HCT116 (cell line): ENCODE data around the gene CATSPERD. TPM values are rescaled to one million over a fixed set of nuclear protein-coding genes. Genes with fewer than 3 reads are reported as not detected.

Experiments used
- ATAC-seq: fragments of 200-7000 bp; cut with Tn5 transposase; 2 replicates; pipeline ENCODE4 v1.9.1; 2020; ENCODE audit warnings: mild to moderate bottlenecking, moderate library complexity
- BruUV-seq: library from RNA; stranded (reverse); fragments of 400-500 nt; replicated peaks from 2 replicates; lab custom pipeline; 2021; lab: Mats Ljungman, UMichigan
- CTCF ChIA-PET: fragments of 300-600 bp; sonication (Branson Sonifier 250); formaldehyde crosslinking; loops from one replicate; lab custom pipeline; 2021; ENCODE audit warnings: antibody characterized with exemption; lab: Charles Lee
- POLR2A ChIA-PET: fragments of 300-600, 350-600 bp; sonication (Branson Sonifier 250); formaldehyde crosslinking; loops from one replicate; lab custom pipeline; 2021; ENCODE audit warnings: antibody characterized with exemption; lab: Charles Lee
- RAD21 ChIA-PET, 2 experiments: fragments of 300-600 bp; sonication (Branson Sonifier 250); formaldehyde crosslinking; loops; one replicate each; lab custom pipeline; 2023; ENCODE audit warnings: low total read pairs in 2 of 2; ENCODE audit not compliant: uncharacterized antibody in 2 of 2, unreplicated experiment in 2 of 2, low non-redundant PET in 1 of 2; lab: Charles Lee
- DNase-seq: peaks from one replicate; pipeline ENCODE4 v3.0.0-alpha.2; 2010; ENCODE audit warnings: low read depth, low spot score
- H2AFZ ChIP-seq: fragments of 200-600 bp; shearing (Covaris generic), sonication (generic); 2 replicates; pipeline ENCODE4 v1.6.1; 2017; ENCODE audit warnings: low read depth, mixed run types, mixed read lengths, antibody characterized with exemption, low read length; ENCODE audit not compliant: poor library complexity, severe bottlenecking
- H3K27ac ChIP-seq: 2 replicates; pipeline ENCODE4 v1.5.1; 2012; ENCODE audit warnings: low read depth, low read length
- H3K27me3 ChIP-seq: fragments of 200-600 bp; sonication (generic); 2 replicates; pipeline ENCODE4 v1.6.1; 2016; ENCODE audit warnings: mixed run types, low read length, mixed read lengths; ENCODE audit not compliant: insufficient read depth
- H3K36me3 ChIP-seq, 2 experiments: fragments of 200-500 bp in 1 of 2; fragments of 200-600 bp in 1 of 2; sonication (Bioruptor generic) in 1 of 2; sonication (generic) in 1 of 2; 2 replicates each; pipeline versions ENCODE4 v1.5.1 to v1.6.1; 2014 to 2016; ENCODE audit warnings: low read length in 2 of 2, inconsistent platforms in 1 of 2, mixed read lengths in 1 of 2, mixed run types in 1 of 2; ENCODE audit not compliant: insufficient read depth in 2 of 2, control insufficient read depth in 1 of 2
- H3K4me1 ChIP-seq, 2 experiments: fragments of 200-600 bp in 1 of 2; sonication (generic) in 1 of 2; 2 replicates each; pipeline versions ENCODE4 v1.5.1 to v1.6.1; 2012 to 2017; ENCODE audit warnings: low read length in 2 of 2, inconsistent platforms in 1 of 2, mild to moderate bottlenecking in 1 of 2, mixed read lengths in 1 of 2, mixed run types in 1 of 2, moderate library complexity in 1 of 2; ENCODE audit not compliant: insufficient read depth in 2 of 2, control insufficient read depth in 1 of 2
- H3K4me2 ChIP-seq: fragments of 200-600 bp; sonication (generic); 2 replicates; pipeline ENCODE4 v1.6.1; 2017; ENCODE audit warnings: mixed run types, low read length, mixed read lengths
- H3K4me3 ChIP-seq, 2 experiments: fragments of 200-600 bp in 1 of 2; sonication (generic) in 1 of 2; replicated peaks in 1 of 2; 2 replicates each; pipeline ENCODE4 v1.5.1; 2011 to 2016; ENCODE audit warnings: low read length in 2 of 2, control low read depth in 1 of 2, low read depth in 1 of 2, mild to moderate bottlenecking in 1 of 2, mixed read lengths in 1 of 2, mixed run types in 1 of 2
- H3K79me2 ChIP-seq: fragments of 200-600 bp; sonication (generic); 2 replicates; pipeline ENCODE4 v1.6.1; 2017; ENCODE audit warnings: mild to moderate bottlenecking, mixed run types, low read length, moderate library complexity, mixed read lengths; ENCODE audit not compliant: insufficient read depth
- H3K9ac ChIP-seq: fragments of 200-600 bp; sonication (generic); 2 replicates; pipeline ENCODE4 v1.6.1; 2016; ENCODE audit warnings: low read length, mixed read lengths
- H3K9me2 ChIP-seq: fragments of 200-600 bp; sonication (generic), shearing (Covaris generic); 2 replicates; pipeline ENCODE4 v1.6.1; 2017; ENCODE audit warnings: mixed run types, mild to moderate bottlenecking, moderate library complexity; ENCODE audit not compliant: insufficient read depth
- H3K9me3 ChIP-seq, 2 experiments: fragments of 200-500 bp in 1 of 2; fragments of 200-600 bp in 1 of 2; sonication (Bioruptor generic) in 1 of 2; sonication (generic) in 1 of 2; 2 replicates each; pipeline ENCODE4 v1.6.1; 2014 to 2017; ENCODE audit warnings: low read length in 2 of 2, mixed read lengths in 2 of 2, inconsistent platforms in 1 of 2, low read depth in 1 of 2, mild to moderate bottlenecking in 1 of 2, mixed run types in 1 of 2, moderate library complexity in 1 of 2; ENCODE audit not compliant: control insufficient read depth in 1 of 2, insufficient read depth in 1 of 2
- H4K20me1 ChIP-seq: fragments of 200-600 bp; sonication (generic), shearing (Covaris generic); 2 replicates; pipeline ENCODE4 v1.6.1; 2017; ENCODE audit warnings: mixed run types, mild to moderate bottlenecking, moderate library complexity; ENCODE audit not compliant: insufficient read depth
- ATF3 ChIP-seq: IDR thresholded peaks from 2 replicates; pipeline ENCODE4 v1.6.1; 2012
- CEBPB ChIP-seq: IDR thresholded peaks from 2 replicates; pipeline ENCODE4 v1.6.1; 2012; ENCODE audit warnings: low read depth
- EGR1 ChIP-seq: IDR thresholded peaks from 2 replicates; pipeline ENCODE4 v1.6.1; 2012; ENCODE audit warnings: low read depth
- ELF1 ChIP-seq: IDR thresholded peaks from 2 replicates; pipeline ENCODE4 v1.6.1; 2012; ENCODE audit warnings: low read depth, borderline replicate concordance
- EZH2 ChIP-seq: fragments of 200-600 bp; sonication (generic); IDR thresholded peaks from 2 replicates; pipeline ENCODE4 v1.6.1; 2017; ENCODE audit warnings: antibody characterized with exemption, mixed run types
- EZH2phosphoT487 ChIP-seq: fragments of 200-600 bp; IDR thresholded peaks from 2 replicates; pipeline ENCODE4 v1.6.1; 2018; ENCODE audit warnings: antibody characterized with exemption, borderline replicate concordance
- FOSL1 ChIP-seq: IDR thresholded peaks from 2 replicates; pipeline ENCODE4 v1.6.1; 2012; ENCODE audit warnings: low read depth
- JUND ChIP-seq: IDR thresholded peaks from 2 replicates; pipeline ENCODE4 v1.6.1; 2012
- POLR2A ChIP-seq: IDR thresholded peaks from 2 replicates; pipeline ENCODE4 v1.7.0; 2011; ENCODE audit warnings: borderline replicate concordance; ENCODE audit not compliant: insufficient read depth, insufficient read length; ENCODE audit errors: extremely low read depth
- POLR2AphosphoS5 ChIP-seq: IDR thresholded peaks from 2 replicates; pipeline ENCODE4 v1.6.1; 2011; ENCODE audit warnings: mild to moderate bottlenecking, low read depth, low read length, moderate library complexity
- RAD21 ChIP-seq: IDR thresholded peaks from 2 replicates; pipeline ENCODE4 v1.6.1; 2012; ENCODE audit warnings: low read depth, mild to moderate bottlenecking
- SIN3A ChIP-seq: IDR thresholded peaks from 2 replicates; pipeline ENCODE4 v1.6.1; 2012; ENCODE audit warnings: low read depth
- SP1 ChIP-seq: IDR thresholded peaks from 2 replicates; pipeline ENCODE4 v1.6.1; 2012; ENCODE audit warnings: low read depth
- SRF ChIP-seq: IDR thresholded peaks from 2 replicates; pipeline ENCODE4 v1.6.1; 2012; ENCODE audit warnings: low read depth
- TCF7L2 ChIP-seq: IDR thresholded peaks from 2 replicates; pipeline ENCODE4 v1.7.0; 2011; ENCODE audit warnings: borderline replicate concordance, inconsistent platforms; ENCODE audit not compliant: insufficient read depth, insufficient read length; ENCODE audit errors: extremely low read depth
- YY1 ChIP-seq: IDR thresholded peaks from 2 replicates; pipeline ENCODE4 v1.6.1; 2011; ENCODE audit warnings: low read length, low read depth, moderate library complexity, mild to moderate bottlenecking; ENCODE audit not compliant: insufficient replicate concordance; ENCODE audit errors: extremely low read depth
- ZBTB33 ChIP-seq: IDR thresholded peaks from 2 replicates; pipeline ENCODE4 v1.6.1; 2011; ENCODE audit warnings: mild to moderate bottlenecking, low read length, moderate library complexity; ENCODE audit not compliant: insufficient replicate concordance; ENCODE audit errors: extremely low read depth
- ZFX ChIP-seq: fragments of 450-650 bp; IDR thresholded peaks from 2 replicates; pipeline ENCODE4 v1.6.1; 2017
- ZNF274 ChIP-seq: fragments of 200-500 bp; sonication (Bioruptor generic); IDR thresholded peaks from 2 replicates; pipeline ENCODE4 v1.6.1; 2014; ENCODE audit warnings: mild to moderate bottlenecking, low read depth, low read length, inconsistent platforms
- intact Hi-C: fragments of 100-400 bp; cut with micrococcal nuclease; formaldehyde crosslinking; loops from 2 replicates; pipeline ENCODE4 v1.10.0; 2022
- total RNA-seq: library from RNA; stranded (reverse); gene quantifications from one replicate; pipeline ENCODE4 v1.2.1, GENCODE V29; 2021; ENCODE audit not compliant: unreplicated experiment
- TF ChIP-seq, protein P1 (sequence below), 3 experiments: fragments of 200-600 bp in 1 of 3; sonication (generic) in 1 of 3; IDR thresholded peaks in 2 of 3; conservative IDR thresholded peaks in 1 of 3; 2 replicates each; pipeline ENCODE4 v1.5.1; 2012 to 2017; ENCODE audit warnings: low read depth in 2 of 3, low read length in 2 of 3, antibody characterized with exemption in 1 of 3, borderline replicate concordance in 1 of 3, control low read depth in 1 of 3, mild to moderate bottlenecking in 1 of 3, mixed read lengths in 1 of 3, mixed run types in 1 of 3, moderate library complexity in 1 of 3; ENCODE audit not compliant: insufficient read depth in 1 of 3

Gene CATSPERD
- total RNA-seq, 1 experiment from 2014 or later = not detected

DNA sequence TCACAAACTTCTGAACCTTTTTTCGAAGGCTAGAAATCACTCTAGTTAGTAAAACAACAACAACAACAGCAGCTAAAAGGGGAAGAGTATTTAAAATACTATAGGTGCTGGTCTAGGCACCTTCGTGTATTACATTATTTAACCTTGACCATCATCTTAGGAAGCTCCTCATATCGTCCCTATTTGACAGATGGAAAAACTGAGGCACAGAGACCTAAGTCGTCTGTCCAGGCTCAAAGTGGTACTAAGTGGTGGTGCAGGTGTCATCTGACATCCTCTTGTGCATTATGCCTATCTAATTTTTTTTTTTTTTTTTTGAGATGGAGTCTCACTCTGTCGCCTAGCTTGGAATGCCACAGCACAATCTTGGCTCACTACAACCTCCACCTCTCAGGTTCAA lies 29.1 kb downstream of the CATSPERD start:
- Histone ChIP-seq H3K4me2 (no peak overlapping the region), H2AFZ (no peak overlapping the region), H3K27me3 (no peaks in the 10 kb centered on the region), H3K9ac (no peak overlapping the region)
- TF ChIP-seq POLR2AphosphoS5 (no peak), SIN3A (no peak), EZH2 (no peak), YY1 (no peak), SRF (no peak), EZH2phosphoT487 (no peak), CEBPB (no peak), ZFX (no peak), TCF7L2 (no peak), ZBTB33 (no peak), FOSL1 (no peak), SP1 (no peak), ATF3 (no peak), ZNF274 (no peak), ELF1 (no peak), JUND (no peak), POLR2A (no peak), EGR1 (no peak), RAD21 (no peak)
- TF ChIP-seq, protein P1, sequence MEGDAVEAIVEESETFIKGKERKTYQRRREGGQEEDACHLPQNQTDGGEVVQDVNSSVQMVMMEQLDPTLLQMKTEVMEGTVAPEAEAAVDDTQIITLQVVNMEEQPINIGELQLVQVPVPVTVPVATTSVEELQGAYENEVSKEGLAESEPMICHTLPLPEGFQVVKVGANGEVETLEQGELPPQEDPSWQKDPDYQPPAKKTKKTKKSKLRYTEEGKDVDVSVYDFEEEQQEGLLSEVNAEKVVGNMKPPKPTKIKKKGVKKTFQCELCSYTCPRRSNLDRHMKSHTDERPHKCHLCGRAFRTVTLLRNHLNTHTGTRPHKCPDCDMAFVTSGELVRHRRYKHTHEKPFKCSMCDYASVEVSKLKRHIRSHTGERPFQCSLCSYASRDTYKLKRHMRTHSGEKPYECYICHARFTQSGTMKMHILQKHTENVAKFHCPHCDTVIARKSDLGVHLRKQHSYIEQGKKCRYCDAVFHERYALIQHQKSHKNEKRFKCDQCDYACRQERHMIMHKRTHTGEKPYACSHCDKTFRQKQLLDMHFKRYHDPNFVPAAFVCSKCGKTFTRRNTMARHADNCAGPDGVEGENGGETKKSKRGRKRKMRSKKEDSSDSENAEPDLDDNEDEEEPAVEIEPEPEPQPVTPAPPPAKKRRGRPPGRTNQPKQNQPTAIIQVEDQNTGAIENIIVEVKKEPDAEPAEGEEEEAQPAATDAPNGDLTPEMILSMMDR (IDR thresholded peaks at IDR 0.05 in 2 of 3, conservative IDR thresholded peaks at IDR 0.05 in 1 of 3; ENCODE audit: borderline replicate concordance in 1 of 3, insufficient read depth in 1 of 3, low read depth in 2 of 3, low read length in 2 of 3) = no peak
- TF ChIP-seq, all 23 proteins: peak for 0
- no peaks in the 10 kb centered on the region for H3K9me3 ChIP-seq
- no peak overlapping the region for H3K4me3 ChIP-seq
- H3K27ac ChIP-seq = no peak overlapping the region
- POLR2A ChIA-PET = no interaction called here
- no peaks in the 10 kb centered on the region for H3K36me3 ChIP-seq
- ATAC-seq (no peak), DNase-seq (no peak)
- H4K20me1 ChIP-seq = no peaks in the 10 kb centered on the region
- RAD21 ChIA-PET = no interaction called here
- BruUV-seq = no TSS peak
- no peaks in the 10 kb centered on the region for H3K79me2 ChIP-seq
- no peaks in the 10 kb centered on the region for H3K4me1 ChIP-seq
- H3K9me2 ChIP-seq = no peaks in the 10 kb centered on the region
- CTCF ChIA-PET = no interaction called here
- intact Hi-C loops = no loop called here
